ACC112 (cell line): ENCODE data around the gene P3H3.

Experiments used
- H2AFZ ChIP-seq: fragments of 200-600 bp; sonication (generic); one replicate; pipeline ENCODE4 v1.6.0; 2017; ENCODE audit warnings: antibody characterized with exemption, low read length; ENCODE audit not compliant: unreplicated experiment
- H3K27ac ChIP-seq: fragments of 200-600 bp; sonication (generic); 2 replicates; pipeline ENCODE4 v1.5.1; 2014; ENCODE audit warnings: low read depth, mild to moderate bottlenecking, antibody characterized with exemption, low read length, moderate library complexity
- H3K27me3 ChIP-seq: fragments of 200-600 bp; sonication (generic); 2 replicates; pipeline ENCODE4 v1.6.1; 2014; ENCODE audit warnings: mild to moderate bottlenecking, antibody characterized with exemption, low read length, moderate library complexity, mixed read lengths; ENCODE audit not compliant: insufficient read depth
- H3K36me3 ChIP-seq: fragments of 200-600 bp; sonication (generic); 2 replicates; pipeline ENCODE4 v1.6.1; 2016; ENCODE audit warnings: mild to moderate bottlenecking, antibody characterized with exemption, low read length, moderate library complexity, mixed read lengths; ENCODE audit not compliant: insufficient read depth
- H3K4me1 ChIP-seq: fragments of 200-600 bp; sonication (generic); one replicate; pipeline ENCODE4 v1.6.1; 2016; ENCODE audit warnings: low read length, mixed read lengths; ENCODE audit not compliant: insufficient read depth, unreplicated experiment, control insufficient read depth
- H3K4me3 ChIP-seq: fragments of 200-600 bp; sonication (generic); 2 replicates; pipeline ENCODE4 v1.5.1; 2014; ENCODE audit warnings: mild to moderate bottlenecking, low read depth, low read length
- H3K79me2 ChIP-seq: fragments of 200-600 bp; sonication (generic); one replicate; pipeline ENCODE4 v1.6.0; 2016; ENCODE audit warnings: low read length; ENCODE audit not compliant: control insufficient read depth, unreplicated experiment, insufficient read depth

The P3H3 gene

GRCh38 chr12:6786416-6787094, 41.7 kb upstream of the P3H3 start:
- H3K79me2 ChIP-seq, result no peaks in the 10 kb centered on the region
- H3K27me3 ChIP-seq, result no peaks in the 10 kb centered on the region
- H3K4me1 ChIP-seq, result no peaks in the 10 kb centered on the region
- H3K36me3 ChIP-seq, result no peaks in the 10 kb centered on the region
- no peak overlapping the region for H3K27ac ChIP-seq
- no peak overlapping the region for H3K4me3 ChIP-seq
- no peak overlapping the region for H2AFZ ChIP-seq

- H3K27me3 ChIP-seq, result no peaks in the 10 kb centered on the region
- H3K79me2 ChIP-seq, result no peaks in the 10 kb centered on the region
- H3K27ac ChIP-seq, result no peak overlapping the region
- no peaks in the 10 kb centered on the region for H3K4me1 ChIP-seq
- H2AFZ ChIP-seq, result no peak overlapping the region
- H3K4me3 ChIP-seq, result no peak overlapping the region
- no peaks in the 10 kb centered on the region for H3K36me3 ChIP-seq
Observed at GRCh38 chr12:6787309-6787708, 40.9 kb upstream of the P3H3 start.

GRCh38 chr12:6788972-6789924, 39.0 kb upstream of the P3H3 start, which contains the start of gene CD4:
Gene CD4 (plus strand): TSS chr12:6789528. CDS start chr12:6800139, 10,611 bp downstream.
- Histone ChIP-seq H3K27me3 (0 out of 2 replicates have a peak, but pooled peaks cover 5% of the 10 kb centered on the region), H3K4me1 (no peaks in the 10 kb centered on the region), H2AFZ (no peak within 1 kb of the TSS), H3K4me3 (no peak within 1 kb of the TSS), H3K27ac (no peak within 1 kb of the TSS), H3K79me2 (no peaks in the 10 kb centered on the region), H3K36me3 (no peaks in the 10 kb centered on the region)

GRCh38 chr12:6790496-6791150, 37.6 kb upstream of the P3H3 start:
- Histone ChIP-seq H3K4me3 (no peak overlapping the region), H3K79me2 (no peaks in the 10 kb centered on the region), H3K4me1 (no peaks in the 10 kb centered on the region), H3K36me3 (no peaks in the 10 kb centered on the region), H2AFZ (no peak overlapping the region), H3K27ac (no peak overlapping the region), H3K27me3 (peaks cover 8% of the 10 kb centered on the region)

- peaks cover 8% of the 10 kb centered on the region for H3K27me3 ChIP-seq
- H3K79me2 ChIP-seq, result no peaks in the 10 kb centered on the region
- H3K4me1 ChIP-seq, result no peaks in the 10 kb centered on the region
- H3K36me3 ChIP-seq, result no peaks in the 10 kb centered on the region
- H2AFZ ChIP-seq, result no peak overlapping the region
- H3K27ac ChIP-seq, result no peak overlapping the region
- H3K4me3 ChIP-seq, result no peak overlapping the region
Observed at GRCh38 chr12:6791931-6792520, 36.2 kb upstream of the P3H3 start.

GRCh38 chr12:6792522-6793201, 35.5 kb upstream of the P3H3 start:
- no peaks in the 10 kb centered on the region for H3K79me2 ChIP-seq
- peaks cover 8% of the 10 kb centered on the region for H3K27me3 ChIP-seq
- H3K36me3 ChIP-seq, result no peaks in the 10 kb centered on the region
- no peak overlapping the region for H3K27ac ChIP-seq
- H3K4me1 ChIP-seq, result no peaks in the 10 kb centered on the region
- H2AFZ ChIP-seq, result peak overlapping the region; percentile 64
- H3K4me3 ChIP-seq, result no peak overlapping the region

GRCh38 chr12:6795088-6795487, 33.1 kb upstream of the P3H3 start:
- Histone ChIP-seq H3K27me3 (peaks cover 8% of the 10 kb centered on the region), H3K36me3 (no peaks in the 10 kb centered on the region), H2AFZ (no peak overlapping the region), H3K79me2 (no peaks in the 10 kb centered on the region), H3K4me1 (no peaks in the 10 kb centered on the region), H3K27ac (no peak overlapping the region), H3K4me3 (no peak overlapping the region)

- Histone ChIP-seq H3K4me3 (no peak overlapping the region), H2AFZ (no peak overlapping the region), H3K36me3 (no peaks in the 10 kb centered on the region), H3K27ac (no peak overlapping the region), H3K79me2 (no peaks in the 10 kb centered on the region), H3K4me1 (no peaks in the 10 kb centered on the region), H3K27me3 (peaks cover 8% of the 10 kb centered on the region)
Observed at GRCh38 chr12:6796576-6796975, 31.6 kb upstream of the P3H3 start.

- no peak overlapping the region for H2AFZ ChIP-seq
- H3K36me3 ChIP-seq, result no peaks in the 10 kb centered on the region
- no peaks in the 10 kb centered on the region for H3K4me1 ChIP-seq
- H3K27me3 ChIP-seq, result peaks cover 3% of the 10 kb centered on the region
- H3K27ac ChIP-seq, result no peak overlapping the region
- H3K79me2 ChIP-seq, result no peaks in the 10 kb centered on the region
- no peak overlapping the region for H3K4me3 ChIP-seq
Observed at GRCh38 chr12:6799147-6799546, 29.1 kb upstream of the P3H3 start.

- Histone ChIP-seq H3K4me3 (no peak overlapping the region), H3K27ac (no peak overlapping the region), H3K36me3 (no peaks in the 10 kb centered on the region)
Observed at GRCh38 chr12:6807170-6807569, 21.0 kb upstream of the P3H3 start.

More at GRCh38 chr12:6807170-6807569, 21.0 kb upstream of the P3H3 start:
- no peak overlapping the region for H2AFZ ChIP-seq
- H3K27me3 ChIP-seq, result no peaks in the 10 kb centered on the region
- no peaks in the 10 kb centered on the region for H3K4me1 ChIP-seq
- no peaks in the 10 kb centered on the region for H3K79me2 ChIP-seq
